Keratinocyte (primary cell): ENCODE results near the gene TCEANC2. TPM values are rescaled to one million over a fixed set of nuclear protein-coding genes. Genes with fewer than 3 reads are reported as not detected.

ENCODE experiments used
- DNase-seq: peaks from one replicate; pipeline ENCODE4 v3.0.0-alpha.2; 2011; ENCODE audit warnings: low read depth, missing footprints, low spot score
- FAIRE-seq: peaks from 2 replicates; lab custom pipeline; 2011; peaks lifted over from hg19 to GRCh38; lab: Jason Lieb, UNC
- H2AFZ ChIP-seq: 2 replicates; pipeline ENCODE4 v1.6.0; 2012; ENCODE audit warnings: low read length, control low read depth, inconsistent platforms; ENCODE audit not compliant: control insufficient read depth
- H3K27ac ChIP-seq: 2 replicates; pipeline ENCODE4 v1.5.1; 2011; ENCODE audit warnings: low read length; ENCODE audit not compliant: control insufficient read depth, insufficient read depth
- H3K27me3 ChIP-seq: 3 replicates; pipeline ENCODE4 v1.6.0; 2011; ENCODE audit warnings: low read length; ENCODE audit not compliant: control insufficient read depth, insufficient read depth; ENCODE audit errors: extremely low read depth
- H3K36me3 ChIP-seq, 2 experiments: 2 replicates in 1 of 2; 3 replicates in 1 of 2; pipeline ENCODE4 v1.5.1; 2011; ENCODE audit warnings: low read length in 2 of 2, mild to moderate bottlenecking in 1 of 2; ENCODE audit not compliant: control insufficient read depth in 2 of 2, insufficient read depth in 2 of 2; ENCODE audit errors: extremely low read depth in 1 of 2
- H3K4me1 ChIP-seq: 3 replicates; pipeline ENCODE4 v1.5.1; 2011; ENCODE audit warnings: low read length; ENCODE audit not compliant: control insufficient read depth, insufficient read depth; ENCODE audit errors: extremely low read depth
- H3K4me2 ChIP-seq: 3 replicates; pipeline ENCODE4 v1.6.0; 2011; ENCODE audit warnings: low read depth, low read length; ENCODE audit not compliant: control insufficient read depth, insufficient read depth; ENCODE audit errors: extremely low read depth
- H3K4me3 ChIP-seq, 3 experiments: fragments of 200-600 bp in 1 of 3; sonication (generic) in 1 of 3; 2 replicates in 2 of 3; 3 replicates in 1 of 3; pipeline ENCODE4 v1.5.1; 2011 to 2016; ENCODE audit warnings: low read length in 3 of 3, mild to moderate bottlenecking in 3 of 3, control low read depth in 2 of 3, inconsistent platforms in 1 of 3, low read depth in 1 of 3, mixed read lengths in 1 of 3, mixed run types in 1 of 3, moderate library complexity in 1 of 3; ENCODE audit not compliant: control insufficient read depth in 2 of 3, insufficient read depth in 2 of 3; ENCODE audit errors: extremely low read depth in 1 of 3
- H3K79me2 ChIP-seq: 2 replicates; pipeline ENCODE4 v1.6.0; 2012; ENCODE audit warnings: low read length; ENCODE audit not compliant: control insufficient read depth, insufficient read depth
- H3K9ac ChIP-seq: 3 replicates; pipeline ENCODE4 v1.6.0; 2011; ENCODE audit warnings: low read length; ENCODE audit not compliant: control insufficient read depth, insufficient read depth; ENCODE audit errors: extremely low read depth
- H3K9me1 ChIP-seq: 3 replicates; pipeline ENCODE4 v1.6.0; 2011; ENCODE audit warnings: low read length; ENCODE audit not compliant: control insufficient read depth, insufficient read depth; ENCODE audit errors: extremely low read depth
- H3K9me3 ChIP-seq: 2 replicates; pipeline ENCODE4 v1.5.1; 2012; ENCODE audit warnings: low read depth, low read length; ENCODE audit not compliant: control insufficient read depth
- H4K20me1 ChIP-seq: 3 replicates; pipeline ENCODE4 v1.6.0; 2011; ENCODE audit warnings: low read length; ENCODE audit not compliant: control insufficient read depth, insufficient read depth; ENCODE audit errors: extremely low read depth
- CTCF ChIP-seq, 3 experiments: IDR thresholded peaks in 1 of 3; conservative IDR thresholded peaks in 1 of 3; optimal IDR thresholded peaks in 1 of 3; 2 replicates in 2 of 3; 3 replicates in 1 of 3; pipeline versions ENCODE3 to v1.5.1; 2011; ENCODE audit warnings: low read length in 3 of 3, mild to moderate bottlenecking in 3 of 3, moderate library complexity in 2 of 3, control low read depth in 1 of 3, inconsistent platforms in 1 of 3; ENCODE audit not compliant: insufficient read depth in 2 of 3; ENCODE audit errors: extremely low read depth in 1 of 3
- EZH2 ChIP-seq: IDR thresholded peaks from one replicate; pipeline ENCODE4 v1.6.1; 2012; ENCODE audit warnings: inconsistent platforms, mild to moderate bottlenecking, low read length, moderate library complexity
- dilution Hi-C: fragments of 300-500 bp; cut with MboI; formaldehyde crosslinking; loops from one replicate; pipeline ENCODE4 v1.7.0; 2020; ENCODE audit warnings: low sequenced_read_pairs; ENCODE audit not compliant: extremely low pct_ligation_motif_present
- polyA plus RNA-seq, 5 experiments: library from polyadenylated mRNA; depleted of rRNA in 3 of 5; stranded (reverse) in 3 of 5; stranded (forward) in 1 of 5; unstranded in 1 of 5; fragments of >200 nt; gene quantifications; 1 replicate in 1 of 5; 2 replicates in 3 of 5; 3 replicates in 1 of 5; pipeline versions ENCODE4 v1.2.1 to v1.2.3, GENCODE V29; 2011 to 2012; ENCODE audit warnings: missing spikeins in 2 of 5, low read depth in 1 of 5, low replicate concordance in 1 of 5

TCEANC2 gene
- polyA plus RNA-seq, 1 donor (not counting 4 experiments of a cell fraction or from before 2014, with no cell fraction given): 4.3 TPM

- no peak for FAIRE-seq
- H3K4me1 ChIP-seq: no peaks in the 10 kb centered on the region
- no peak overlapping the region for H3K4me3 ChIP-seq
- H4K20me1 ChIP-seq: no peaks in the 10 kb centered on the region
- H3K79me2 ChIP-seq: no peaks in the 10 kb centered on the region
- H3K27me3 ChIP-seq: no peaks in the 10 kb centered on the region
- no peaks in the 10 kb centered on the region for H3K9me1 ChIP-seq
- no peak overlapping the region for H3K9ac ChIP-seq
- no peak overlapping the region for H2AFZ ChIP-seq
- no peaks in the 10 kb centered on the region for H3K9me3 ChIP-seq
- peaks cover 0 to 8% of the 10 kb centered on the region in 2 experiments for H3K36me3 ChIP-seq
- DNase-seq: no peak
- no peak for TF ChIP-seq EZH2
- no peak for TF ChIP-seq CTCF (optimal IDR thresholded peaks at IDR 0.05 in 1 of 3, IDR thresholded peaks at IDR 0.05 in 1 of 3, conservative IDR thresholded peaks at IDR 0.05 in 1 of 3; ENCODE audit: extremely low read depth in 1 of 3, insufficient read depth in 2 of 3, low read length in 3 of 3)
- dilution Hi-C loops: no loop called here
- no peak overlapping the region for H3K27ac ChIP-seq
- no peak overlapping the region for H3K4me2 ChIP-seq
Observed at GRCh38 chr1:54095546-54096226, 42.3 kb downstream of the TCEANC2 start.

- no peak overlapping the region for H3K4me2 ChIP-seq
- no peak overlapping the region for H3K9ac ChIP-seq
- no peaks in the 10 kb centered on the region for H3K79me2 ChIP-seq
- no peaks in the 10 kb centered on the region for H3K27me3 ChIP-seq
- H3K36me3 ChIP-seq: peaks cover 0 to 8% of the 10 kb centered on the region in 2 experiments
- no peak for FAIRE-seq
- dilution Hi-C loops: no loop called here
- no peak for DNase-seq
- H4K20me1 ChIP-seq: no peaks in the 10 kb centered on the region
- no peaks in the 10 kb centered on the region for H3K4me1 ChIP-seq
- H3K4me3 ChIP-seq: no peak overlapping the region
- no peak overlapping the region for H2AFZ ChIP-seq
- H3K9me3 ChIP-seq: no peaks in the 10 kb centered on the region
- no peak for TF ChIP-seq CTCF (optimal IDR thresholded peaks at IDR 0.05 in 1 of 3, IDR thresholded peaks at IDR 0.05 in 1 of 3, conservative IDR thresholded peaks at IDR 0.05 in 1 of 3; ENCODE audit: extremely low read depth in 1 of 3, insufficient read depth in 2 of 3, low read length in 3 of 3)
- no peak for TF ChIP-seq EZH2
- H3K9me1 ChIP-seq: no peaks in the 10 kb centered on the region
- H3K27ac ChIP-seq: no peak overlapping the region
Observed at GRCh38 chr1:54096227-54096876, 42.9 kb downstream of the TCEANC2 start.
